Stimulated activated CD8-positive, alpha-beta memory T cell treated with anti-CD3 and anti-CD28 coated beads, Interleukin-7, amount 100 ng/mL, for 4 hours (primary cell): ENCODE measurements around the gene SERPINA10.

ENCODE experiments used
- DNase-seq, 2 donors: peaks; one replicate each; pipeline ENCODE4 v3.0.0-alpha.2; 2020; ENCODE audit warnings: low read depth in 2 of 2

Gene SERPINA10, protein sequence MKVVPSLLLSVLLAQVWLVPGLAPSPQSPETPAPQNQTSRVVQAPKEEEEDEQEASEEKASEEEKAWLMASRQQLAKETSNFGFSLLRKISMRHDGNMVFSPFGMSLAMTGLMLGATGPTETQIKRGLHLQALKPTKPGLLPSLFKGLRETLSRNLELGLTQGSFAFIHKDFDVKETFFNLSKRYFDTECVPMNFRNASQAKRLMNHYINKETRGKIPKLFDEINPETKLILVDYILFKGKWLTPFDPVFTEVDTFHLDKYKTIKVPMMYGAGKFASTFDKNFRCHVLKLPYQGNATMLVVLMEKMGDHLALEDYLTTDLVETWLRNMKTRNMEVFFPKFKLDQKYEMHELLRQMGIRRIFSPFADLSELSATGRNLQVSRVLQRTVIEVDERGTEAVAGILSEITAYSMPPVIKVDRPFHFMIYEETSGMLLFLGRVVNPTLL

DNA sequence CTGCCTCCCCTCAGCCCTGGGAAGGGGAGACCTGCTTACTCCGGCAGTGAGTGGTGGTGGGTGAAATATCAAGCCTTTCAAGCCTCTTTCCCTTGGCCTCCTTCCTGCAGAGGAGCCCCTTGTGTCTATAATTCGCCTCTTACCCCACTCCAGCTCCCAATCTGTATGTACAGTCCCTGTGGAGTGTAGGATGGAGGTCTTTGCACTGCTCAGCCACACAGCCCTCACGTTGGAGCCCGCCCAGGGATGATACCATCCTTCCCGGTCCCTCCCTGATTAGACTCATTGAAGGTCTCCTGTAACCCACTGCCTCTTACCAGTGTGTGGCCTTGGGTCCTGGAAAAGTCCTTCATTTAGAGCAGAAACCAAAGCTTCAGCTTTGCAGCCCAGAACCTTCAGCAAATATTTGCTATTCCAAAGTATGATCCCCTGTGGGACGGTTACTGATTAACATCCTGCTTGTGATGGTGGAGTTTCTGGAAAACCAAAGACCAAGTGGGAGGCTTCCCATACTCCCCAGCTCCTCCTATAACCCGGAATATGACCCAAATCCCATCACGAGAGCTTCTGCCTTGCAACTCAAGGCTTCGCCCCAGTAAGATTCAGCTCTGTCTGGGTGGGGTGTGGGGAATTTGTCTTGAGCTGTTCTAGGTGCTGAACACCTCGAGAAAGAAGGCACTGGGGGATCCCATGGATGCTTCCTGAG is at the start of gene SERPINA10:
SERPINA10 (minus strand) TSS at position 397 of the 706 bp plus-strand sequence. CDS start 2,675 bp downstream, outside the sequence.
- no peak for DNase-seq

DNA sequence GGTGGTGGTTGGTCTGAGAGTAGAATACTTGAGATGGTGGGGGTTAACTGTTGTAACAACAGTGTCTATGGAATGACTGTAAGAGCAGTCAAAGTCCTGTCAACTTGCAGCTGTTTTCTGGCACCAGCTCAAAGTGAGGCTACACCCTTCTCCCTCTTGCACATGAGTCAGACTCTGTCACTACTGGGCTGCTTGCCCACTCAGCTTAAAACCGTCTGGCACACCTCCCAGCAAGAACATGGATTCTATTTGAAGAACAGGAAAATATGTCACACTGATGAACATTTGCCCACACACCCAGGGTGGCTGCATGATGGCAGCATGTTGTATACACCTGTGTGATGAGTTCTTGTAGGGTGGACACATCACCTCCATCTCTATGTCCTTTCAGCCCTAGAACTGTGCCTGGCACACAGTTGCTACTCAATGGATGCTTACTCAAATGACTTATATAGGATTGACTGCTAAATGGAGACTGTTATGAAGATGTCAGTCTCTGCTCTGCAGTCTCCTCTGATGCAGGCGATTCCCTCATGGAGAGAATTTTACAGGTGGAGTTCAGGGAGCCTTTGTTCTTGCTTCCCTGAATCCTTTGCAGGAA is 49.4 kb upstream of the SERPINA10 start:
- peak in 1 of 2 donors; percentile 7 for DNase-seq

DNA sequence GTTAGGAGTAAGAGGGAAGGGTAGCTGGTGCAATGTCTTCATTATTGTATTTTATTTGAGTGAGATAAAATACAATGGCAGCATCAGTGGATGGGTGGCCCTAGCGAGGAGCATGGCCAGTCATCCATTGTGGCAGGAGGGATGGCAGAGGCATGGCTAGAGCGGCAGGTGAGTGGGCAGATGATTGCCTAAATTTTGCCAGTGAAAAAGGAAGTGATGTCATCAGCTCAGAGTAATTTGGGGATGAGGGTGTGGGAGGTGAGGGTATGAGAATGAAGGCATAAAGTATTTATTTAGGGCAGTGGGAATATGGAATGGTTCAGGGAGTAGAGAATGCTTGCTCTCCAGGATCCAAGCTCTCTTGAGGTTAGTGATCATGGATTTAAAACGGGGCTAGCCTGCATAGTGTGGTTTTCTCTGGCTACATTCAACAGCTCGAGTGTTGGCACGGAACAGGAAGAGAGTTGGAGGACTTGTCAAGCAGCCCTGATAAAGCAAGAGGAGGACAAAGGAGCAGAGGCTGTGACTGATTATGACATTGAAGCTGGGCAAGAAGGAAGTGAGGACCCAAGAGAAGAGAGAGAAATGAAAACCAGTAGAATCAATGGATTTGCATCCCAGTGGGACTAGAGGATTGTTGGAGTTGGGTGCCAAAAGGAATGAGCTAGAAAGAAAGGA is 48.7 kb upstream of the SERPINA10 start:
- DNase-seq: no peak

DNA sequence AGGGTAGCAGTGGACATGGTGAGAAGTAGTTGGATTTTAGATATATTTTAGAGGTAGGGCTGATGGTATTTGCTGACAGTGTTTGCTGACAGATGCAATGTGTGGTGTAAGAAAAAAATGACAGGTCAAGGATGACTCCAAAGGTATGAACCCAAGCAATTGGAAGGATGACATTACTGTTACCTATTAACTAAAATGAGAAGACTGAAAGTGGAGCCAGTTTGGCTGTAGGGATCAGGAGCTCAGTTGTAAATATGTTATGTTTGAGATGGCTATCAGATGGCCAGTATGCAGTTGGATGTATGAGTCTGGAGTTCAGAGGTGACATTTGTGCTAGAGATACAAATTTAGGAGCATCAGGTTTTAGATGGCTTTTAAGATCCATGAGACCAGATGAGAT is 47.5 kb upstream of the SERPINA10 start:
- DNase-seq: no peak

DNA sequence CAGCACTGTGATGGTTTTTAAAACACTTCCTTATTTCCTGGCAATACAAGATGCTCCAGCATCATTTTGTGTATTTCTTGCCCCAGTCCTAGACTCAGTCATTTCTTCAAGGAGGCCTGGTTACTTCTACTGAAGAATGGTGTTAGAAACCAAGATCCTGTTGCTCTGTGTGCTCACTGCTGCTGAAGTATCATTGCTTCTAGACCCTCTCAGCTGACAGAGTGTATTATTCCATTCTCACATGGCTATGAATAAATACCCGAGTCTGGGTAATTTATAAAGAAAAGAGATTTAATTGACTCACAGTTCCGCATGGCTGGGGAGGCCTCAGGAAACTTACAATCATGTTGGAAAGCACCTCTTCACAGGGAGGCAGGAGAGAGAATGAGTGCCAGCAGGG is 45.0 kb upstream of the SERPINA10 start:
- no peak for DNase-seq

DNA sequence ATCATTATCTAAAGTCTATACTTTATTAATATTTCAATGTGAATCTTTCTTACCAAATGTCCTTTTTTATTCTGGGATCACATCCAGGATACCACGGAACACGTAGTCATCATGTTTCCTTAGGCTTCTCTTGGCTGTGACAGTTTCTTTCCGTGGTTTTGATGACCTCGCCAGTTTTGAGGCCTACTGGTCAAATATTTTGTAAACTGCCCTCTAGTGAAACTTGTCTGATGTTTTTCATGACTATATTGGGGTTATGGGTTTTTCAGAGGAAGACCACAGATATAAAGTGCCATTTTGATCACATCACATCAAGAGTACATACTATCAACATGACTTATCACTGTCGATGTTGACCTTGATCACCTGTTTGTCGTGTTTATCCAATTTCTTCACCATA is 44.2 kb upstream of the SERPINA10 start:
- no peak for DNase-seq

DNA sequence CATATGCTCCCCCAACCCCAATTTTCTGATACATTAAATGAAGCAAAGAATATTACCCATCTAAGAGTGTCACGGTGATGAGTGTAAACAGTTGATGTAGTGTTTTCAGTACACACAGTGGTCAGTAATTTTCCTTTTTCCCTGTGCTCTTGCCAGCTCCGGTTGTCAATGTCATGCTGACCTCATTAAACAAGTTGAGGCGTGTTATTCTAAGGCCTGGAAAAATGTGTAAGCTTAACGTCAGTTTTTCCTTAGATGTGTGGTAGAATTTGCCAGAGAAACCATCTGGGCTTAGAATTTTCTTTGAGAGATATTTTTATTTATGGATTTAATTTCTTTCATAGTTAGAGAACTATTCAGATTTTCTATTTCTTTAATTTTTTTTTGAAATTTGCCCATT is 41.8 kb upstream of the SERPINA10 start:
- no peak for DNase-seq

DNA sequence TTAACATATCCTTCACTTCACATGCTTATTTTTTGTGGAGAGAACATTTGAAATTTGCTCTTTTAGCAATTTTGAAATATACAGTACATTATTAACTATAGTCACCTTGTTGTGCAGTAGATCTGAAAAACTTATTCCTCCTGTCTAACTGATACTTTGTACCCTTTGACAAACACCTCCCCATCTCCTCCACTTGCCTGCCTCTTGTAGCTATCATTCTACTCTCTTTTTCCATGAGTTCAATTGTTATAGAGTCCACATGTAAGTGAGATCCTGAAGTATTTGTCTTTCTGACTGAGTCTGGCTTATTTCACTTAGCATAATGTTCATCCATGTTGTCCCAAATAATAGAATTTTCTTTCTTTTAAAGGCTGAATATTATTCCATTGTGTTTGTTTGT is 39.5 kb upstream of the SERPINA10 start:
- no peak for DNase-seq

DNA sequence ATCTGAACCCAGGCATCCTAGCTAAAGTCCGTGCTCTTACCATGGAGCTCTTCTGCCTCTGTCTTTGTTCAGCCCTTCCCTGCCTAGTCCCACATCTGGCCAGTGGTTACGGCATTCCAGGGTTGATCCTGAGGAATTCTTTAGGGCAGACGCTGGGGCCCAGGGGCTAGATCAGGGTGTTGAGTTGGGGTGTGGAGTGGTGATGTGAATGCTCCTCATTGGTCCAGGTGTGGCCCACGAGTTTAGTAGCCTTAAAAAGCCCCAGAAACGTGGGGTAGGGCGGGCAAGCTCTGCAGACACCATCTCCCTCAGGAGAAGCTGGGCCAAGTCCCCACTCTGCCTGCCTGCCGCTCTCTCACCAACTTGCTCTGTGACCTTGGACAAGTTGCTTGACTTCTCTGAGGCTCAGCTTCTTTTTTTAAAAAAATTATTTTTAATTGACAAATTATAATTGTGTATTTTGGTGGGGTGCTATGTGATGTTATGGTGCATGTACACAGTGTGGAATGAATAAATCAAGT is 39.1 kb upstream of the SERPINA10 start:
- no peak for DNase-seq

DNA sequence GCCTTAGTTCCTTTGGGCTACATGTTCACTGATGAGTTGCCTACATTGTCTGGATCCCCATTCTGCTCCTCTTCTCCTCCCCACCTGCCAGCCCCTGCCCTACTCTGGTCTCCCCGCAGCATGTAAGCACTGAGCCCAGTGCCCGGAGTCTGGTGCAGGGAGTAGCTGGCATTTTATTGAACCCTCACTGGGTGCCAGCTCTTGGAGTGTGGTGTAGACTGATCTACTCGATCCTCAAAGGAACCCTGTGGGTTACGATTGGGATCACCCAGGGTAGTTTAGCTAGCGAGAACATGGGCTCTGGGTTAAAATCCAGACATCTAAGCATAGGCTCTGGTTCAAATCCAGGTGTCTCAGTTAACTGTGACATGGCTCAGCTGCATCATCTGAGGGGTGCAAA is 38.4 kb upstream of the SERPINA10 start:
- DNase-seq: no peak

DNA sequence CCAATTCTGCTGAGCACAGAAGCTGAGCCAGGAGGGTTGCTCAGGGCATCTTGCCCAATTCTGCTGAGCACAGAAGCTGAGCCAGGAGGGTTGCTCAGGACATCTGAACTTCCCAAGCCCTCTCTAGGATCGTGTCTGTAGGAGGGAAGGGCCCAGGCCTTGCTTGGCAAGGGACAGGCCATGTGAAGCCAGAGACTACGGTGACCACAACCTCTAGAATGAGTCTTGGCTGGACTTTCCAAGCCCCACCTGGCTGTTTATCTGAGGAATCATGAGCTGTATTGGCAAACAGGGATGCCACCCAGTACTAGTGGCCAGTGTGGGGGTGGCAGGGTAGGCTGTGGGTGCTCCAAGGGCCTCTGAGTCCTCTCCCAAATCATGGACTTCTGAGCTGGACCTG is 37.8 kb upstream of the SERPINA10 start:
- DNase-seq: no peak

DNA sequence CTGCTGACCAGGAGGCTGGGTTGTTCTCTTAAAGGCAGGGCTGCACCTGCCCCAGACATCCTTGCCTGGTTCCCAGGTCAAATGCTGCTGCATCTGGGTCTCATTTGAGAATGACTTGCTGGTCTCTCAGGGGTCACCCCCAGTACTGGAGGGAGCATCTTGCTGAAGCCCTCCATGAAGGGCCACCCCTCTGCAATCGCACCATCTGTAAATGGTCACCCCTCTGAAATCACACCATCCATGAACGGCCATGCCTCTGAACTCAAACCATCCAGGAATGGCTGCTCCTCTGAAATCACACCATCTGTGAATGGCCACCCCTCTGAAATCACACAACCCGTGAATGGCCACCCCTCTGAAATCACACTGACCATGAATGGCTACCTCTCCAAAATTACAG is 37.4 kb upstream of the SERPINA10 start:
- no peak for DNase-seq

DNA sequence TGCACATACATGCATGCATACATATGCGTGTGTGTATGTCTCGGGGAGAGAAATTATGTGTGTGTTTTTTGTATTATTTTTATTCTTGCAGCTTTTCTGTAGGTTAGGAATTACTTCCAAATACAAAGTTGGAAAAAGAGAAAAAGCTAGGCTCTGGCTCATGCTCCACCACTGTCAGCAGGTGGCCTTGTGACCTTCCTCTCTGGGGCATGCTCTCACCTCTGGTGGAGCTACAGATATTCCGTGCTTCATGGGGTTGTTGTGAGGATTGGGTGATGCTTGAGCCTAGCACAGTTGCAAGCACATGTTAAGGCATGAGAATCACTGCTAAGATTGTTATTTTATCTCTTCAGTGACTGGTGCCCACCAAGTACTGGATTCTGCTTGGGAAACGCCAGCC is 36.8 kb upstream of the SERPINA10 start:
- DNase-seq: no peak

DNA sequence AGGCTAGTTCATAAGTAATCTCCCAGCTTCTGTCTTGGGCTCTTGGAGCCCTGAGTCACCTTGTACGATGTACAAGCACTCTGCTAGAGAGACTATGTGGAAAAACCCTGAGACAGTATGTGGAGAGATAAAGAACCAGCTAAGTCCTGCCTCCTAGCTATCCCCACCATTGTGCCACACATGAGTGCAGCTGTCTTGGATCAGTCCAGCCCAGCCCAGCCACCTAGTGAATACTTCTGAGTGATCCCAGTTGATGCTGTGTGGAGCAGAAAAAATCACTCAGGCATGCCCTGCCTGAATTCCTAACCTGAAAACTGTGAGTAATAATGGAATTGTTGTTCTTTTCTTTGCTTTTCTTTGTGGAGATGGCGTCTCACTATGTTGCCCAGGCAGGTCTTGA is 35.1 kb upstream of the SERPINA10 start:
- DNase-seq: no peak

DNA sequence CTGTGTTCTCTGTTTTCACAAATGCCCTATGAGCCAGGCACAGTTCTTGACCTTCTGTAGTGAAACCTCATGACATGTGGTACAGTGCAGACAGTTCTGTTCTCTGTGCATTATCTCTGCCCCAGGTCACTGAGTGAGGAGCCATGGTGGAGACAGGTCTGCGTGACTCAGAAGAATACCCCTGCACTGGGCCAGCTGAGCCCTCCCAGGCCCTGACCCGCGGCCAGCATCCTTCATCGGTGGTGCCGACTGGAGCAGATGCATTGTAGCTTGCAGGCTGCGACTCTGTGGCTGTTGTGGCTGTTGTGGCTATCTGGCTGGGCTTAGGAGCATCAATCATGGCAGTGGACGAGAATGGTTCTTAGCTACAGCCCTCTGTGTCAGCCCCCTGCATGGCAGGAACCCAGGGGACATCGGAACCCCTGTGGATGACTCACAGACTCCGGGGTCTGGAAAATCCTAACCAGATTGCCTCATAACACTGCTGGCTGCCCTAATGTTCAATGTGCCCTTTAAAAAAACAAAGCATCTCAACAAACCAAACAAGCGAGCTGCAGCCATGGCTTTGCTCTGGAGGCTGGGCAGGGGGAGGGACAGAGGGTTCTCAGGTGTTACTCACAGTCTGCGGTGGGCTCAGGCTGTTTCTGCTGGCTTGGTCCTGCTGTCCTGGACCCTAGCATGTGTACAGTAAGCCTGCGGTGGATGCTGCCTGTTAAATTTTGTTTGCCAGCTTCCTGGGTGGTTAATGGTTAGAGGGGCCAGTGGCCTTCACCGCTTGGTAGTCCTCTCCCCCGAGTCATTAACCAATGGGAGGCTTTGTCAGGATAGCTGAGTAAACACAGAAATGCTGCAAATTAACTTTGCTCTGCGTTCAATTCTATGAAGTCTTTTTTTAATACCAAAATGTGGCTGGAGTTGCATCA is 29.8 kb upstream of the SERPINA10 start, which contains the start of gene SERPINA6:
SERPINA6 (minus strand) TSS at position 689 of the 923 bp plus-strand sequence. CDS start 8,688 bp downstream, outside the sequence.
- DNase-seq: no peak

DNA sequence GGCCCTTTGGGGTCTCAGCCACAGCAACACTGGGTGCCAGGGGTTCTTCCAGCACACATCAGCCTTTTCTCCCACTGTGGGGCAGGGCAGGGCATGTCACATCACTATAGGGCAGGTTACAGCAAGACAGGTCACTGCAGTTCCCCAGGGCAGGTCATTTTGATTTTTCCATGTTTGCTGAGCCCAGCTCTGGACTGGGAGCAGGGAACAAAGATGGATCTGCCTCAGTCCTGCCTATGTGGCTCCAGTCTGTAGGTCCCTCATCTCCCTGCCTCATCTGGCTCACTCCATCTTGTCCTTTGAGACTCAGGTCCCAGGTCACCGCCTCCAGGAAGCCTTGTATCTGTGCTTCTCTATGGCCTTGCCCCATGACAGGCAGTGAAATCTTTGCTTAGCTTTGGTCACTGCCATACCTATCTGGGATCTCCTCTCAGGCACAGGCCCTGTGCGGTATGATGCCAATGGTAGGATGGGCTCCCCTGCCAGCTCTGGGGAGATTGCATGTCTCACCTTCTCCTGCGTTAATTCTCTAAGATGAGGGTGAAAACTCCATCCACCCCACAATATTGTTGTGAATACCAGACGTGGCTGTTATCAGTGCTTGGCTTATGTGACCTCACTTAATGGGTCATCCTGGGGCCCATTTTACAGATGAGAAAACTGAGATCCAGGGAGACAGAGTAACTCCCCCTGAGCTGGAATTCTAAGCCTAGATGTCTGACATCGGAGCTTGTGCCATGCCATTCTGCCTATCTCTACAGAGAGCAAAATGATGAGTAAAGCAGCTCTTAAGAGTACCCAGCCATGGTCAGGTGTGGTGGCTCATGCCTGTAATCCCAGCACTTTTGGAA is 28.6 kb upstream of the SERPINA10 start:
- no peak for DNase-seq

DNA sequence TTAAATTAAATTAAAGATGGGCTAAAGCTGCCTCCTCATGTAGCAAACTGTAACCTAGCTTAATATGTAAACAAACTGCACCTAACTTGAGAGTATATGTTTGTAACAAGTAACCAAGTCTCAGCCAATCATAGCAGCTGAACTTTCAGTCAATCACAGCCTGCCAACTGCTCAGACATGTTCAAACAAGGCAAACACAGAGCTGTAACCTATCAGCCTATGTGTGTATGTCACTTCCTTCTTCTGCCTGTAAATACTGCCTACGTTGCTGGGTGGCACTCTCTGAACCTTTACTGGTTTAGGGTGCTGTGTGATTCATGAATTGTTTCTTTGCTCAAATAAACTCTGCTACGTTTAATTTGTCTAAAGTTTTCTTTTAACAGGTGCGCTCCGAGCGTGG is 27.2 kb upstream of the SERPINA10 start:
- DNase-seq: no peak

DNA sequence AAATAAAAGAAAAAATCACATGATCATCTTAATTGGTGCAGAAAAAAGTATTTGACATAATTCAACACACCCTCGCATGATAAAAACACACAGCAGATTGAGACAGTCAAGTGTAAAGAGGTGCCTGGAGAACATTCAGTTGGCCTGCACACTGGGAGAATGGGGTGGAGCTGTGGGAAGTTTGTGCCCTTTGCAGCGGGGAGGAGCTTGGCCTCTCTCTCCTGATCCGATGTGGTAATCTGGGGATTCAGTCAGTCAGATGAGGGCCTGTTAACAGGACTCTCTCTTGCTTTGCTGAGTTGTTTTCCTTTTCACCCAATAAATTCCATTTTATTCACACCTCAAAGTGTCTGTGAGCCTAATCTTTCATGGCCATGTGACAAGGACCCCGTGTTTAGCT is 24.2 kb upstream of the SERPINA10 start:
- no peak for DNase-seq

DNA sequence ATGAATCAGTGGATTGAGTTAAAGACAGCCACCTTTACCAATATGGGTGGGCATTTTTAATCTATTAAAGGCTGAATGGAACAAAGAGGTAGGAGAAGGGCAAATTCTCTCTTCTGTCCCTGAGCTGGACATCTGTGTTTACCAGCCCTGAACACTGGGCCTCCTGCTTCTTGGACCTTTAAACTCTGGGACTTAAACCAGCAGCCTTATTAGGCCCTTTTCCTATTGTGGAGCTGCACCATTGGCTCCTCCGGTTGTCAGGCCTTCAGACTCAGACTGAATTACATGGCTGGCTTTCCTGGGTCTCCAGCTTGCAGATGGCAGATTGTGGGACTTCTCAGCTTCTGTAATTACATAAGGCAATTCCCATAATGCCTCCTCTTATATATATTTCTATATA is 23.6 kb upstream of the SERPINA10 start:
- no peak for DNase-seq

DNA sequence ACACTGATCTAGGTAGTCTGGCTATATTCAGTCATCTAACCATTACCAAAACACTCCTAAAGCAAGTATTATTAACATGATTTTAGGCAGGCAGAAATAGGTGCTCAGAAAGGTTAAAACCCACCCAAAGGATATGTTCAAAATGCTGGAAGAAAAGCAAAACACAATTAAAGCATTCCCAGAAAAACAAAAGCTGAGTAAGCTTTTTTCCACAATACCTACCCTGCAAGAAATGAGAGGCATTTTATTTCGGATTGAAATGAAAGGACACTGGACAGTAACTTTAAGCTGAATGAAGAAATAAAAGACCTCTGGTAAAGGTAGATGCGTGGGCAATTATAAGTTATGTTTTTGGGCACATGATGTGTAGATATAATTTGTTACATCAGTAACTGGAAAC is 21.8 kb upstream of the SERPINA10 start:
- DNase-seq: no peak
